IMR-90 (cell line): ENCODE results near the gene DPEP1. TPM values are rescaled to one million over a fixed set of nuclear protein-coding genes. Genes with fewer than 3 reads are reported as not detected.

ENCODE experiments used
- ATAC-seq: fragments of 200-7000 bp; cut with Tn5 transposase; 2 replicates; pipeline ENCODE4 v1.9.1; 2020; ENCODE audit warnings: low read depth, mild to moderate bottlenecking, moderate library complexity
- BruUV-seq: library from RNA; stranded (reverse); fragments of 400-500 nt; replicated peaks from 2 replicates; lab custom pipeline; 2021; lab: Mats Ljungman, UMichigan
- CTCF ChIA-PET: fragments of 300-600 bp; formaldehyde crosslinking; extraction: SDS; loops from one replicate; lab custom pipeline; 2021; ENCODE audit warnings: antibody characterized with exemption; lab: Yijun Ruan, JAX
- POLR2A ChIA-PET: fragments of 300-600 bp; sonication (Branson Sonifier 250); formaldehyde crosslinking; loops from one replicate; lab custom pipeline; 2022; ENCODE audit warnings: antibody characterized with exemption; ENCODE audit not compliant: unreplicated experiment; lab: Charles Lee
- DNase-seq: peaks from one replicate; pipeline ENCODE4 v3.0.0; 2013
- H2AFZ ChIP-seq: replicated peaks from 2 replicates; pipeline ENCODE3; 2013; ENCODE audit warnings: low read length, mild to moderate bottlenecking; ENCODE audit not compliant: poor library complexity
- H2AK5ac ChIP-seq: 2 replicates; pipeline ENCODE4 v1.6.1; 2013; ENCODE audit warnings: low read depth, low read length, inconsistent platforms
- H2AK9ac ChIP-seq: replicated peaks from 2 replicates; pipeline ENCODE3; 2013; ENCODE audit warnings: mild to moderate bottlenecking, low read depth, low read length, moderate library complexity; ENCODE audit not compliant: poor library complexity
- H2BK120ac ChIP-seq: 2 replicates; pipeline ENCODE4 v1.6.1; 2013; ENCODE audit warnings: low read depth, low read length, inconsistent platforms
- H2BK15ac ChIP-seq: 3 replicates; pipeline ENCODE4 v1.6.1; 2013; ENCODE audit warnings: low read depth, low read length, inconsistent platforms
- H2BK20ac ChIP-seq: 2 replicates; pipeline ENCODE4 v1.6.1; 2013; ENCODE audit warnings: low read depth, mild to moderate bottlenecking, inconsistent platforms, low read length, moderate library complexity
- H2BK5ac ChIP-seq: 2 replicates; pipeline ENCODE4 v1.6.1; 2013; ENCODE audit warnings: mild to moderate bottlenecking, low read depth, low read length, inconsistent platforms; ENCODE audit not compliant: poor library complexity, severe bottlenecking
- H3K14ac ChIP-seq: replicated peaks from 2 replicates; pipeline ENCODE4 v1.6.1; 2013; ENCODE audit warnings: low read depth, low read length, inconsistent platforms
- H3K18ac ChIP-seq: 2 replicates; pipeline ENCODE4 v1.6.1; 2013; ENCODE audit warnings: low read depth, low read length, control low read depth
- H3K23ac ChIP-seq: 2 replicates; pipeline ENCODE4 v1.6.1; 2013; ENCODE audit warnings: low read depth, low read length, inconsistent platforms
- H3K27ac ChIP-seq: 2 replicates; pipeline ENCODE4 v1.5.1; 2013; ENCODE audit warnings: mild to moderate bottlenecking, control low read depth, low read length; ENCODE audit not compliant: insufficient read depth
- H3K27me3 ChIP-seq: 2 replicates; pipeline ENCODE4 v1.6.1; 2013; ENCODE audit warnings: low read length; ENCODE audit not compliant: control insufficient read depth, insufficient read depth
- H3K36me3 ChIP-seq: 2 replicates; pipeline ENCODE4 v1.6.1; 2013; ENCODE audit warnings: low read length, mixed read lengths; ENCODE audit not compliant: control insufficient read depth, insufficient read depth
- H3K4ac ChIP-seq: 2 replicates; pipeline ENCODE4 v1.6.1; 2013; ENCODE audit warnings: low read depth, low read length, inconsistent platforms
- H3K4me1 ChIP-seq: 2 replicates; pipeline ENCODE4 v1.6.1; 2013; ENCODE audit warnings: low read length, mixed read lengths; ENCODE audit not compliant: control insufficient read depth, insufficient read depth
- H3K4me2 ChIP-seq: 2 replicates; pipeline ENCODE4 v1.6.1; 2013; ENCODE audit warnings: low read depth, mild to moderate bottlenecking, control low read depth, low read length, moderate library complexity
- H3K4me3 ChIP-seq: 2 replicates; pipeline ENCODE4 v1.5.1; 2013; ENCODE audit warnings: low read depth, mild to moderate bottlenecking, control low read depth, low read length, moderate library complexity; ENCODE audit not compliant: insufficient read depth
- H3K56ac ChIP-seq: 2 replicates; pipeline ENCODE4 v1.6.1; 2013; ENCODE audit warnings: low read length, inconsistent platforms; ENCODE audit not compliant: insufficient read depth; ENCODE audit errors: extremely low read depth
- H3K79me1 ChIP-seq, 2 experiments: 2 replicates each; pipeline ENCODE4 v1.6.1; 2013; ENCODE audit warnings: low read length in 2 of 2, inconsistent platforms in 1 of 2, low read depth in 1 of 2
- H3K9ac ChIP-seq: 2 replicates; pipeline ENCODE4 v1.6.1; 2013; ENCODE audit warnings: low read depth, low read length, control low read depth
- H3K9me1 ChIP-seq: 2 replicates; pipeline ENCODE4 v1.6.1; 2013; ENCODE audit warnings: low read length, inconsistent platforms; ENCODE audit not compliant: insufficient read depth
- H3K9me3 ChIP-seq: 2 replicates; pipeline ENCODE4 v1.6.1; 2013; ENCODE audit warnings: low read length; ENCODE audit not compliant: control insufficient read depth, insufficient read depth
- H4K20me1 ChIP-seq: 2 replicates; pipeline ENCODE4 v1.6.1; 2013; ENCODE audit warnings: low read length, inconsistent platforms; ENCODE audit not compliant: insufficient read depth
- H4K5ac ChIP-seq: 2 replicates; pipeline ENCODE4 v1.6.1; 2013; ENCODE audit warnings: mild to moderate bottlenecking, low read depth, low read length, control low read depth
- H4K8ac ChIP-seq, 2 experiments: 2 replicates each; pipeline ENCODE4 v1.6.1; 2013; ENCODE audit warnings: low read depth in 2 of 2, low read length in 2 of 2, control low read depth in 1 of 2, inconsistent platforms in 1 of 2
- H4K91ac ChIP-seq: 2 replicates; pipeline ENCODE4 v1.6.1; 2013; ENCODE audit warnings: low read depth, low read length, inconsistent platforms; ENCODE audit not compliant: insufficient read depth
- BHLHE40 ChIP-seq: fragments of 150-350 bp; IDR thresholded peaks from 2 replicates; pipeline ENCODE4 v1.6.1; 2016; ENCODE audit warnings: mild to moderate bottlenecking, low read depth, low read length
- CEBPB ChIP-seq: IDR thresholded peaks from 2 replicates; pipeline ENCODE4 v1.6.1; 2012; ENCODE audit warnings: low read depth, low read length, improper control_type of control experiment
- CHD1 ChIP-seq: IDR thresholded peaks from 2 replicates; pipeline ENCODE4 v1.6.1; 2012; ENCODE audit warnings: low read depth, low read length, improper control_type of control experiment
- FOS ChIP-seq: fragments of 150-350 bp; IDR thresholded peaks from 2 replicates; pipeline ENCODE4 v1.6.1; 2016; ENCODE audit warnings: low read depth, low read length
- MAFK ChIP-seq: IDR thresholded peaks from 2 replicates; pipeline ENCODE4 v1.6.1; 2012; ENCODE audit warnings: low read depth, low read length, improper control_type of control experiment
- MAZ ChIP-seq: IDR thresholded peaks from 2 replicates; pipeline ENCODE4 v1.6.1; 2012; ENCODE audit warnings: low read depth, mild to moderate bottlenecking, low read length, improper control_type of control experiment, moderate library complexity, borderline replicate concordance
- MXI1 ChIP-seq: IDR thresholded peaks from 2 replicates; pipeline ENCODE4 v1.6.1; 2012; ENCODE audit warnings: low read depth, mild to moderate bottlenecking, low read length, moderate library complexity, borderline replicate concordance
- NFE2L2 ChIP-seq: fragments of 150-350 bp; IDR thresholded peaks from 2 replicates; pipeline ENCODE4 v1.6.1; 2016; ENCODE audit warnings: low read depth, mild to moderate bottlenecking, low read length
- POLR2A ChIP-seq: IDR thresholded peaks from 2 replicates; pipeline ENCODE4 v1.6.1; 2012; ENCODE audit warnings: mild to moderate bottlenecking, low read depth, low read length
- RAD21 ChIP-seq: IDR thresholded peaks from 2 replicates; pipeline ENCODE4 v1.6.1; 2012; ENCODE audit warnings: low read length, improper control_type of control experiment
- RCOR1 ChIP-seq: IDR thresholded peaks from 2 replicates; pipeline ENCODE4 v1.6.1; 2012; ENCODE audit warnings: mild to moderate bottlenecking, low read length, improper control_type of control experiment; ENCODE audit not compliant: insufficient replicate concordance
- RFX5 ChIP-seq: IDR thresholded peaks from 2 replicates; pipeline ENCODE4 v1.8.0; 2012; ENCODE audit warnings: low read depth, mild to moderate bottlenecking, low read length, moderate library complexity
- SMC3 ChIP-seq: fragments of 150-350 bp; IDR thresholded peaks from 2 replicates; pipeline ENCODE4 v1.6.1; 2016; ENCODE audit warnings: low read depth, mild to moderate bottlenecking, antibody characterized with exemption, low read length, moderate library complexity
- WGBS, 2 experiments: methylation state at CpG; one replicate each; pipeline versions ENCODE4 v1.1.5 to v1.1.7; 2013; ENCODE audit warnings: missing lambda C conversion rate in 2 of 2; ENCODE audit not compliant: insufficient read length in 1 of 2; ENCODE audit errors: extremely low coverage in 2 of 2; 5-methylcytosine and 5-hydroxymethylcytosine counted together
- dilution Hi-C: fragments of 300-500 bp; cut with HindIII; formaldehyde crosslinking; loops from one replicate; pipeline ENCODE4 v1.14.3; 2018; ENCODE audit warnings: low sequenced_read_pairs; ENCODE audit not compliant: unreplicated experiment
- in situ Hi-C: fragments of 300-500 bp; cut with MboI; formaldehyde crosslinking; loops from 3 replicates; pipeline ENCODE4 v1.14.3; 2019; ENCODE audit warnings: low sequenced_read_pairs, inconsistent platforms, mixed read lengths
- intact Hi-C: fragments of 100-400 bp; cut with micrococcal nuclease; formaldehyde crosslinking; loops from 2 replicates; pipeline ENCODE4 v1.10.0; 2022
- polyA plus RNA-seq, 3 experiments: library from polyadenylated mRNA; depleted of rRNA; stranded (reverse); fragments of >200 nt; gene quantifications; 2 replicates each; pipeline ENCODE4 v1.2.3, GENCODE V29; 2012; ENCODE audit warnings: low replicate concordance in 1 of 3
- total RNA-seq: library from RNA; depleted of rRNA; stranded (reverse); fragments of >200 nt; gene quantifications from 2 replicates; pipeline ENCODE4 v1.2.3, GENCODE V29; 2012
- TF ChIP-seq, protein P1 (sequence below): fragments of 150-350 bp; IDR thresholded peaks from 2 replicates; pipeline ENCODE4 v1.6.1; 2017; ENCODE audit warnings: mild to moderate bottlenecking, antibody characterized with exemption, low read length, low read depth
- TF ChIP-seq, protein P2 (sequence below): fragments of 150-350 bp; IDR thresholded peaks from 2 replicates; pipeline ENCODE4 v1.6.1; 2016; ENCODE audit warnings: low read depth, mild to moderate bottlenecking, low read length, moderate library complexity, borderline replicate concordance
- TF ChIP-seq, protein P3 (sequence below): conservative IDR thresholded peaks from 2 replicates; pipeline ENCODE4 v1.5.1; 2012; ENCODE audit warnings: mild to moderate bottlenecking, low read depth, low read length, improper control_type of control experiment

The DPEP1 gene
- total and polyA plus RNA-seq, 2 of the 4 experiments (the other 2 are of a cell fraction): not detected

DNA sequence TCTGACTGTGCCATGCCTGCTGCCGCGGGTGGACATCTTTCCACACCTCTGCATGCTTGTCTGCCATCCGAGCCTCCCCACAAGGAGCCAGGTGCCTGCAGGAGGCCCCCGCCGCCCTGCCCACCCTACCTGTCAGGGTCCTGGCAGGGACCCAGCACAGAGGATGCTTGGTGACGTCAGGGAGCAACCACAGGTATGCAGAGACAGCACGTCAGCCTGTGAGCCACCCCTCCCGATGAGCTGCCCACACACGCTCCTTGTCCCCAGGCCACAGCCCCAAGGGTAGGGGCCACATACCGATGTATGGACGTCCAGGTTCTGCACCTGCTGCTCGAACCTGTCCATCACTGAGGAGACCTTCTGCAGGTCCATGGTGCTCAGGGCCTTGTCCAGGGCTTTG is 33.5 kb downstream of the DPEP1 start:
- H2BK15ac ChIP-seq: no peak overlapping the region
- BruUV-seq: no TSS peak
- H3K9ac ChIP-seq: no peak overlapping the region
- no peak overlapping the region for H2BK120ac ChIP-seq
- no peak overlapping the region for H3K4me2 ChIP-seq
- DNase-seq (no peak), ATAC-seq (no peak)
- no peak overlapping the region for H4K5ac ChIP-seq
- no peak overlapping the region for H4K91ac ChIP-seq
- 90% methylated on average over 7 of the region's 12 CpGs; no CpG with 5 or more reads in 1 of the 2 experiments for WGBS, 2 experiments
- H3K4me3 ChIP-seq: no peak overlapping the region
- H3K36me3 ChIP-seq: peaks cover 56% of the 10 kb centered on the region
- H2BK20ac ChIP-seq: no peak overlapping the region
- CTCF ChIA-PET: no interaction called here
- TF ChIP-seq NFE2L2 (no peak), SMC3 (no peak), POLR2A (no peak), BHLHE40 (no peak), RAD21 (no peak), MAFK (no peak), CHD1 (no peak), MAZ (no peak), MXI1 (no peak), FOS (no peak), RCOR1 (no peak), CEBPB (no peak), RFX5 (no peak)
- TF ChIP-seq, protein P1, sequence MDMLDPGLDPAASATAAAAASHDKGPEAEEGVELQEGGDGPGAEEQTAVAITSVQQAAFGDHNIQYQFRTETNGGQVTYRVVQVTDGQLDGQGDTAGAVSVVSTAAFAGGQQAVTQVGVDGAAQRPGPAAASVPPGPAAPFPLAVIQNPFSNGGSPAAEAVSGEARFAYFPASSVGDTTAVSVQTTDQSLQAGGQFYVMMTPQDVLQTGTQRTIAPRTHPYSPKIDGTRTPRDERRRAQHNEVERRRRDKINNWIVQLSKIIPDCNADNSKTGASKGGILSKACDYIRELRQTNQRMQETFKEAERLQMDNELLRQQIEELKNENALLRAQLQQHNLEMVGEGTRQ: no peak
- TF ChIP-seq, protein P2, sequence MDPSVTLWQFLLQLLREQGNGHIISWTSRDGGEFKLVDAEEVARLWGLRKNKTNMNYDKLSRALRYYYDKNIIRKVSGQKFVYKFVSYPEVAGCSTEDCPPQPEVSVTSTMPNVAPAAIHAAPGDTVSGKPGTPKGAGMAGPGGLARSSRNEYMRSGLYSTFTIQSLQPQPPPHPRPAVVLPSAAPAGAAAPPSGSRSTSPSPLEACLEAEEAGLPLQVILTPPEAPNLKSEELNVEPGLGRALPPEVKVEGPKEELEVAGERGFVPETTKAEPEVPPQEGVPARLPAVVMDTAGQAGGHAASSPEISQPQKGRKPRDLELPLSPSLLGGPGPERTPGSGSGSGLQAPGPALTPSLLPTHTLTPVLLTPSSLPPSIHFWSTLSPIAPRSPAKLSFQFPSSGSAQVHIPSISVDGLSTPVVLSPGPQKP: no peak
- TF ChIP-seq, protein P3, sequence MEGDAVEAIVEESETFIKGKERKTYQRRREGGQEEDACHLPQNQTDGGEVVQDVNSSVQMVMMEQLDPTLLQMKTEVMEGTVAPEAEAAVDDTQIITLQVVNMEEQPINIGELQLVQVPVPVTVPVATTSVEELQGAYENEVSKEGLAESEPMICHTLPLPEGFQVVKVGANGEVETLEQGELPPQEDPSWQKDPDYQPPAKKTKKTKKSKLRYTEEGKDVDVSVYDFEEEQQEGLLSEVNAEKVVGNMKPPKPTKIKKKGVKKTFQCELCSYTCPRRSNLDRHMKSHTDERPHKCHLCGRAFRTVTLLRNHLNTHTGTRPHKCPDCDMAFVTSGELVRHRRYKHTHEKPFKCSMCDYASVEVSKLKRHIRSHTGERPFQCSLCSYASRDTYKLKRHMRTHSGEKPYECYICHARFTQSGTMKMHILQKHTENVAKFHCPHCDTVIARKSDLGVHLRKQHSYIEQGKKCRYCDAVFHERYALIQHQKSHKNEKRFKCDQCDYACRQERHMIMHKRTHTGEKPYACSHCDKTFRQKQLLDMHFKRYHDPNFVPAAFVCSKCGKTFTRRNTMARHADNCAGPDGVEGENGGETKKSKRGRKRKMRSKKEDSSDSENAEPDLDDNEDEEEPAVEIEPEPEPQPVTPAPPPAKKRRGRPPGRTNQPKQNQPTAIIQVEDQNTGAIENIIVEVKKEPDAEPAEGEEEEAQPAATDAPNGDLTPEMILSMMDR: no peak
- no peak overlapping the region for H2AFZ ChIP-seq
- H3K23ac ChIP-seq: no peak overlapping the region
- no peak overlapping the region for H3K14ac ChIP-seq
- H3K9me1 ChIP-seq: no peaks in the 10 kb centered on the region; the same call in 1 of the 2 replicates
- H3K56ac ChIP-seq: no peak overlapping the region
- no peaks in the 10 kb centered on the region for H3K27me3 ChIP-seq
- in situ Hi-C loops: no loop called here
- POLR2A ChIA-PET: no interaction called here
- no peak overlapping the region for H2AK5ac ChIP-seq
- H3K27ac ChIP-seq: no peak overlapping the region
- peaks cover 20% of the 10 kb centered on the region for H4K20me1 ChIP-seq
- H3K4me1 ChIP-seq: no peaks in the 10 kb centered on the region
- H3K9me3 ChIP-seq: no peaks in the 10 kb centered on the region
- intact Hi-C loops: no loop called here
- H4K8ac ChIP-seq: no peak overlapping the region
- peaks cover 7 to 24% of the 10 kb centered on the region in 2 experiments; a peak in 3 of 4 replicates for H3K79me1 ChIP-seq
- no peak overlapping the region for H3K18ac ChIP-seq
- no peak overlapping the region for H2AK9ac ChIP-seq
- no peak overlapping the region for H2BK5ac ChIP-seq
- dilution Hi-C loops: no loop called here
- no peak overlapping the region for H3K4ac ChIP-seq
